Gastroesophageal sphincter (tissue), 4 donors: ENCODE data around the gene BTBD16. TPM values are rescaled to one million over a fixed set of nuclear protein-coding genes. Genes with fewer than 3 reads are reported as not detected.

Experiments
- ATAC-seq: fragments of 150-250 bp; one replicate; pipeline ENCODE4 v1.9.1; 2016; ENCODE audit warnings: mild to moderate bottlenecking, moderate library complexity
- H3K27ac ChIP-seq, 4 donors: fragments of 200-600 bp; sonication (generic) in 3 of 4; 1 replicate in 3 of 4; 2 replicates in 1 of 4; pipeline ENCODE4 v1.5.1; 2016 to 2019
- H3K27me3 ChIP-seq: fragments of 200-600 bp; sonication (generic); one replicate; pipeline ENCODE4 v1.5.1; 2019
- H3K36me3 ChIP-seq, 2 donors: fragments of 200-600 bp; sonication (generic); one replicate each; pipeline ENCODE4 v1.5.1; 2019; ENCODE audit warnings: control low read depth in 1 of 2
- H3K4me1 ChIP-seq, 3 donors: fragments of 200-600 bp; sonication (generic); 1 replicate in 2 of 3; 2 replicates in 1 of 3; pipeline ENCODE4 v1.5.1; 2016 to 2019; ENCODE audit warnings: control low read depth in 2 of 3
- H3K4me3 ChIP-seq, 2 donors: fragments of 200-600 bp; sonication (generic); one replicate each; pipeline ENCODE4 v1.5.1; 2019; ENCODE audit warnings: mild to moderate bottlenecking in 1 of 2, moderate library complexity in 1 of 2
- H3K9me3 ChIP-seq, 3 donors: fragments of 200-600 bp; sonication (generic); one replicate each; pipeline ENCODE4 v1.5.1; 2017 to 2019; ENCODE audit warnings: control low read depth in 2 of 3
- CTCF ChIP-seq, 4 experiments: fragments of 200-600 bp in 2 of 4; fragments of 450-650 bp in 2 of 4; sonication (generic) in 1 of 4; IDR thresholded peaks; one replicate each; pipeline ENCODE4 v1.5.1; 2017 to 2019; ENCODE audit warnings: antibody characterized with exemption in 4 of 4, mild to moderate bottlenecking in 2 of 4, moderate library complexity in 2 of 4
- EP300 ChIP-seq: sonication (generic); formaldehyde crosslinking; IDR thresholded peaks from one replicate; pipeline ENCODE4 v1.6.1; 2017; ENCODE audit warnings: antibody characterized with exemption, mild to moderate bottlenecking
- POLR2A ChIP-seq, 2 donors: fragments of 450-650 bp; IDR thresholded peaks; one replicate each; pipeline ENCODE4 v1.6.1; 2017; ENCODE audit warnings: antibody characterized with exemption in 2 of 2, mild to moderate bottlenecking in 2 of 2, moderate library complexity in 1 of 2
- POLR2AphosphoS5 ChIP-seq: sonication (generic); formaldehyde crosslinking; IDR thresholded peaks from one replicate; pipeline ENCODE4 v1.6.1; 2017; ENCODE audit warnings: antibody characterized with exemption
- WGBS, 2 donors: methylation state at CpG; one replicate each; pipeline ENCODE4 v1.1.5; 2018; ENCODE audit warnings: low coverage in 1 of 2; 5-methylcytosine and 5-hydroxymethylcytosine counted together
- total RNA-seq, 4 donors: library from RNA; depleted of rRNA; stranded (reverse); fragments of >200 nt; gene quantifications; one replicate each; pipeline ENCODE4 v1.1.0, GENCODE V29; 2016

BTBD16 gene
- total RNA-seq, 4 donors from 2014 or later = not detected

- Histone ChIP-seq H3K4me3 (peak overlapping the region in 1 of 2 donors; percentile 98), H3K27ac (peak overlapping the region in 1 of 4 donors; percentile 100), H3K27me3 (no peaks in the 10 kb centered on the region), H3K4me1 (peaks cover 3 to 70% (median 16%) of the 10 kb centered on the region in 3 donors), H3K9me3 (no peaks in the 10 kb centered on the region), H3K36me3 (peaks cover 0 to 4% of the 10 kb centered on the region in 2 donors)
- 76 to 79% methylated on average over 11 of the region's 11 CpGs for WGBS, 2 donors
- no peak for ATAC-seq
- TF ChIP-seq CTCF (IDR thresholded peaks at IDR 0.05) (no peak), POLR2AphosphoS5 (no peak), EP300 (no peak), POLR2A (IDR thresholded peaks at IDR 0.05) (no peak)
Observed at GRCh38 chr10:122376364-122376961, 105.4 kb downstream of the BTBD16 start.

GRCh38 chr10:122379041-122379440 lies 107.9 kb downstream of the BTBD16 start:
- no peak overlapping the region for H3K27ac ChIP-seq
- no peak for ATAC-seq
- H3K9me3 ChIP-seq = no peaks in the 10 kb centered on the region
- H3K4me3 ChIP-seq = no peak overlapping the region
- no peak for TF ChIP-seq CTCF (IDR thresholded peaks at IDR 0.05)
- peaks cover 0 to 4% of the 10 kb centered on the region in 2 donors for H3K36me3 ChIP-seq
- no peaks in the 10 kb centered on the region for H3K27me3 ChIP-seq
- 97 to 100% methylated on average over 3 to 5 of the region's 5 CpGs for WGBS, 2 donors
- H3K4me1 ChIP-seq = peaks cover 0 to 46% (median 3%) of the 10 kb centered on the region in 3 donors

- no peak overlapping the region for H3K4me3 ChIP-seq
- H3K27me3 ChIP-seq = no peaks in the 10 kb centered on the region
- 92 to 96% methylated on average over 2 of the region's 2 CpGs for WGBS, 2 donors
- H3K9me3 ChIP-seq = no peaks in the 10 kb centered on the region
- no peak for ATAC-seq
- H3K36me3 ChIP-seq = peaks cover 0 to 4% of the 10 kb centered on the region in 2 donors
- peaks cover 0 to 45% (median 3%) of the 10 kb centered on the region in 3 donors for H3K4me1 ChIP-seq
- no peak for TF ChIP-seq EP300
- TF ChIP-seq POLR2A (IDR thresholded peaks at IDR 0.05) = no peak
- TF ChIP-seq CTCF (IDR thresholded peaks at IDR 0.05) = no peak
- TF ChIP-seq POLR2AphosphoS5 = no peak
- no peak overlapping the region for H3K27ac ChIP-seq
Observed at GRCh38 chr10:122379537-122379936, 108.4 kb downstream of the BTBD16 start.

GRCh38 chr10:122380703-122381102 lies 109.6 kb downstream of the BTBD16 start:
- Histone ChIP-seq H3K4me3 (no peak overlapping the region), H3K9me3 (no peaks in the 10 kb centered on the region), H3K27me3 (no peaks in the 10 kb centered on the region), H3K4me1 (peaks cover 0 to 42% (median 3%) of the 10 kb centered on the region in 3 donors), H3K36me3 (peaks cover 0 to 4% of the 10 kb centered on the region in 2 donors), H3K27ac (no peak overlapping the region)
- WGBS, 2 donors = 86 to 96% methylated on average over 4 of the region's 4 CpGs
- no peak for TF ChIP-seq EP300
- TF ChIP-seq POLR2AphosphoS5 = no peak
- TF ChIP-seq POLR2A (IDR thresholded peaks at IDR 0.05) = no peak
- no peak for TF ChIP-seq CTCF (IDR thresholded peaks at IDR 0.05)
- no peak for ATAC-seq

- TF ChIP-seq CTCF (IDR thresholded peaks at IDR 0.05) = no peak
- no peak for TF ChIP-seq POLR2AphosphoS5
- TF ChIP-seq EP300 = no peak
- no peak for TF ChIP-seq POLR2A (IDR thresholded peaks at IDR 0.05)
- ATAC-seq = no peak
- Histone ChIP-seq H3K27ac (no peak overlapping the region), H3K27me3 (no peaks in the 10 kb centered on the region), H3K4me1 (peaks cover 0 to 33% (median 3%) of the 10 kb centered on the region in 3 donors), H3K36me3 (peaks cover 0 to 4% of the 10 kb centered on the region in 2 donors), H3K4me3 (no peak overlapping the region), H3K9me3 (no peaks in the 10 kb centered on the region)
- 85 to 94% methylated on average over 2 of the region's 2 CpGs for WGBS, 2 donors
Observed at GRCh38 chr10:122381680-122382079, 110.6 kb downstream of the BTBD16 start.
